Endothelial cell of umbilical vein (primary cell): ENCODE measurements around the gene NKX1-1. TPM values are rescaled to one million over a fixed set of nuclear protein-coding genes. Genes with fewer than 3 reads are reported as not detected.

Source experiments
- BruUV-seq: library from RNA; stranded (reverse); fragments of 400-500 nt; replicated peaks from 2 replicates; lab custom pipeline; 2021; lab: Mats Ljungman, UMichigan
- CTCF ChIA-PET: fragments of 300-600, 350-600 bp; sonication (Branson Sonifier 250); formaldehyde crosslinking; loops from one replicate; lab custom pipeline; 2021; ENCODE audit warnings: antibody characterized with exemption, inconsistent platforms; lab: Charles Lee
- POLR2A ChIA-PET: fragments of 300-600, 350-600 bp; sonication (Branson Sonifier 250); formaldehyde crosslinking; loops from one replicate; lab custom pipeline; 2021; ENCODE audit warnings: antibody characterized with exemption, inconsistent platforms; lab: Charles Lee
- DNase-seq: peaks from one replicate; pipeline ENCODE4 v3.0.0-alpha.2; 2011; ENCODE audit warnings: low read depth, low spot score
- FAIRE-seq: peaks from 2 replicates; lab custom pipeline; 2011; peaks lifted over from hg19 to GRCh38; lab: Jason Lieb, UNC
- H2AFZ ChIP-seq: 2 replicates; pipeline ENCODE4 v1.6.0; 2012; ENCODE audit warnings: low read depth, low read length, control low read depth, inconsistent platforms
- H3K27ac ChIP-seq: 2 replicates; pipeline ENCODE4 v1.5.1; 2011; ENCODE audit warnings: low read depth, mild to moderate bottlenecking, control low read depth, low read length, moderate library complexity; ENCODE audit not compliant: insufficient read depth
- H3K27me3 ChIP-seq, 2 experiments: 2 replicates each; pipeline versions ENCODE4 v1.6.0 to v1.6.1; 2011; ENCODE audit warnings: low read length in 2 of 2, mixed read lengths in 1 of 2; ENCODE audit not compliant: control insufficient read depth in 2 of 2, insufficient read depth in 2 of 2
- H3K36me3 ChIP-seq, 2 experiments: 2 replicates in 1 of 2; 3 replicates in 1 of 2; pipeline ENCODE4 v1.5.1; 2011; ENCODE audit warnings: low read length in 2 of 2, mild to moderate bottlenecking in 1 of 2, moderate library complexity in 1 of 2; ENCODE audit not compliant: control insufficient read depth in 2 of 2, insufficient read depth in 2 of 2; ENCODE audit errors: extremely low read depth in 1 of 2
- H3K4me1 ChIP-seq: 3 replicates; pipeline ENCODE4 v1.5.1; 2011; ENCODE audit warnings: mild to moderate bottlenecking, low read length; ENCODE audit not compliant: control insufficient read depth, insufficient read depth; ENCODE audit errors: extremely low read depth
- H3K4me2 ChIP-seq: 2 replicates; pipeline ENCODE4 v1.6.1; 2011; ENCODE audit warnings: low read length, control low read depth, mixed read lengths; ENCODE audit not compliant: insufficient read depth
- H3K4me3 ChIP-seq, 3 experiments: fragments of 200-600 bp in 1 of 3; sonication (generic), shearing (Covaris generic) in 1 of 3; replicated peaks in 1 of 3; 2 replicates each; pipeline ENCODE4 v1.5.1; 2011 to 2016; ENCODE audit warnings: control low read depth in 3 of 3, low read length in 3 of 3, mild to moderate bottlenecking in 2 of 3, inconsistent platforms in 1 of 3, low read depth in 1 of 3, moderate library complexity in 1 of 3; ENCODE audit not compliant: insufficient read depth in 1 of 3
- H3K79me2 ChIP-seq: 2 replicates; pipeline ENCODE4 v1.6.0; 2012; ENCODE audit warnings: low read length, inconsistent platforms; ENCODE audit not compliant: control insufficient read depth, insufficient read depth
- H3K9ac ChIP-seq: replicated peaks from 2 replicates; pipeline ENCODE3; 2011; ENCODE audit warnings: low read length, control low read depth; ENCODE audit not compliant: insufficient read depth; ENCODE audit errors: extremely low read depth
- H3K9me1 ChIP-seq: replicated peaks from 3 replicates; pipeline ENCODE4 v1.6.0; 2011; ENCODE audit warnings: mild to moderate bottlenecking, low read length; ENCODE audit not compliant: control insufficient read depth, insufficient read depth; ENCODE audit errors: extremely low read depth
- H3K9me3 ChIP-seq: replicated peaks from 2 replicates; pipeline ENCODE4 v1.5.1; 2012; ENCODE audit warnings: low read length, inconsistent platforms; ENCODE audit not compliant: control insufficient read depth, insufficient read depth
- H4K20me1 ChIP-seq: replicated peaks from 2 replicates; pipeline ENCODE3; 2011; ENCODE audit warnings: mild to moderate bottlenecking, low read length; ENCODE audit not compliant: control insufficient read depth, insufficient read depth; ENCODE audit errors: extremely low read depth
- CTCF ChIP-seq, 2 donors: IDR thresholded peaks; 1 replicate in 1 of 2; 2 replicates in 1 of 2; pipeline ENCODE4 v1.5.1; 2011; ENCODE audit warnings: low read length in 2 of 2, mild to moderate bottlenecking in 2 of 2, moderate library complexity in 2 of 2, control low read depth in 1 of 2, inconsistent platforms in 1 of 2, low read depth in 1 of 2; ENCODE audit not compliant: insufficient read depth in 1 of 2; ENCODE audit errors: extremely low read depth in 1 of 2
- FOS ChIP-seq: IDR thresholded peaks from 2 replicates; pipeline ENCODE4 v1.6.1; 2011; ENCODE audit warnings: mild to moderate bottlenecking, low read length, moderate library complexity, borderline replicate concordance; ENCODE audit not compliant: insufficient read depth
- GATA2 ChIP-seq: IDR thresholded peaks from 2 replicates; pipeline ENCODE4 v1.7.0; 2011; ENCODE audit warnings: low read depth, mild to moderate bottlenecking, moderate library complexity, mixed read lengths, low read length; ENCODE audit not compliant: insufficient read length, insufficient read depth
- JUN ChIP-seq: IDR thresholded peaks from 2 replicates; pipeline ENCODE4 v1.6.1; 2011; ENCODE audit warnings: borderline replicate concordance, low read depth; ENCODE audit not compliant: insufficient read length, insufficient read depth
- MYC ChIP-seq: IDR thresholded peaks from one replicate; pipeline ENCODE4 v1.6.1; 2011; ENCODE audit warnings: mild to moderate bottlenecking, low read depth, low read length
- POLR2A ChIP-seq: IDR thresholded peaks from 2 replicates; pipeline ENCODE4 v1.6.1; 2012; ENCODE audit warnings: low read depth, mild to moderate bottlenecking, control low read depth, low read length
- POLR2AphosphoS5 ChIP-seq: IDR thresholded peaks from 2 replicates; pipeline ENCODE4 v1.6.1; 2012; ENCODE audit warnings: low read depth, mild to moderate bottlenecking, control low read depth, low read length, moderate library complexity; ENCODE audit not compliant: insufficient read depth
- dilution Hi-C: fragments of 300-500 bp; cut with MboI; formaldehyde crosslinking; loops from one replicate; pipeline ENCODE4 v1.15.0; 2019; ENCODE audit warnings: low sequenced_read_pairs; ENCODE audit not compliant: extremely low pct_ligation_motif_present
- intact Hi-C: fragments of 100-400 bp; cut with micrococcal nuclease; formaldehyde crosslinking; loops from one replicate; pipeline ENCODE4 v1.10.0; 2022
- polyA plus RNA-seq, 4 experiments: library from polyadenylated mRNA; depleted of rRNA in 3 of 4; stranded (reverse) in 3 of 4; unstranded in 1 of 4; fragments of >200 nt; gene quantifications; 2 replicates each; pipeline versions ENCODE4 v1.2.1 to v1.2.3, GENCODE V29; 2011 to 2012; ENCODE audit warnings: missing spikeins in 1 of 4
- total RNA-seq: library from RNA; stranded (reverse); gene quantifications from 2 replicates; pipeline ENCODE4 v1.2.3, GENCODE V29; 2021

NKX1-1 gene
- total and polyA plus RNA-seq, 2 donors (not counting 3 experiments of a cell fraction or from before 2014, with no cell fraction given): not detected

GRCh38 chr4:1409491-1410425 lies 3.5 kb upstream of the NKX1-1 start:
- Histone ChIP-seq H3K4me3 (no peak overlapping the region), H3K9me3 (no peaks in the 10 kb centered on the region), H3K9ac (no peak overlapping the region), H2AFZ (no peak overlapping the region), H3K4me1 (no peaks in the 10 kb centered on the region), H4K20me1 (no peaks in the 10 kb centered on the region), H3K36me3 (no peaks in the 10 kb centered on the region), H3K27me3 (peaks cover 32 to 50% of the 10 kb centered on the region in 2 experiments), H3K4me2 (no peak overlapping the region), H3K9me1 (no peaks in the 10 kb centered on the region), H3K27ac (no peak overlapping the region), H3K79me2 (no peaks in the 10 kb centered on the region)
- FAIRE-seq: no peak
- CTCF ChIA-PET: no interaction called here
- DNase-seq: no peak
- dilution Hi-C loops (no loop called here), intact Hi-C loops (no loop called here)
- POLR2A ChIA-PET: no interaction called here
- BruUV-seq: no TSS peak
- TF ChIP-seq POLR2AphosphoS5 (no peak), CTCF (IDR thresholded peaks at IDR 0.05; ENCODE audit: extremely low read depth in 1 of 2, insufficient read depth in 1 of 2, low read depth in 1 of 2, low read length in 2 of 2) (no peak), MYC (no peak), GATA2 (no peak), JUN (no peak), FOS (no peak), POLR2A (no peak)
